ENCODE results near the gene GLT8D2.

Gene GLT8D2

GRCh38 chr12:103998976-103999375 lies 51.0 kb downstream of the GLT8D2 start:
- no peak for DNase-seq (ENCODE audit: low spot score)
- in situ Hi-C loops (cut with MboI; ENCODE audit: low pct_unique_long_range_greater_than_20kb, low sequenced_read_pairs, unreplicated experiment), result no loop called here
- no peak for TF ChIP-seq CTCF (IDR thresholded peaks at IDR 0.05; ENCODE audit: extremely low read depth, insufficient read depth, missing control alignments)

GRCh38 chr12:103997286-103997900 lies 52.6 kb downstream of the GLT8D2 start:
- no peak for TF ChIP-seq CTCF (IDR thresholded peaks at IDR 0.05; ENCODE audit: extremely low read depth, insufficient read depth, missing control alignments)
- in situ Hi-C loops (cut with MboI; ENCODE audit: low pct_unique_long_range_greater_than_20kb, low sequenced_read_pairs, unreplicated experiment), result no loop called here

GRCh38 chr12:103996595-103996994 lies 53.4 kb downstream of the GLT8D2 start:
- in situ Hi-C loops (cut with MboI; ENCODE audit: low pct_unique_long_range_greater_than_20kb, low sequenced_read_pairs, unreplicated experiment), result no loop called here
- no peak for TF ChIP-seq CTCF (IDR thresholded peaks at IDR 0.05; ENCODE audit: extremely low read depth, insufficient read depth, missing control alignments)
- no peak for DNase-seq (ENCODE audit: low spot score)

More at GRCh38 chr12:103997286-103997900, 52.6 kb downstream of the GLT8D2 start:
- no peak for DNase-seq (ENCODE audit: low spot score)

- no peak for TF ChIP-seq CTCF (IDR thresholded peaks at IDR 0.05; ENCODE audit: extremely low read depth, insufficient read depth, missing control alignments)
- no peak for DNase-seq (ENCODE audit: low spot score)
- in situ Hi-C loops (cut with MboI; ENCODE audit: low pct_unique_long_range_greater_than_20kb, low sequenced_read_pairs, unreplicated experiment), result no loop called here
Observed at GRCh38 chr12:103994235-103994634, 55.8 kb downstream of the GLT8D2 start.

GRCh38 chr12:103986829-103987228 lies 63.2 kb downstream of the GLT8D2 start:
- DNase-seq (ENCODE audit: low spot score), result no peak
- in situ Hi-C loops (cut with MboI; ENCODE audit: low pct_unique_long_range_greater_than_20kb, low sequenced_read_pairs, unreplicated experiment), result no loop called here
- TF ChIP-seq CTCF (IDR thresholded peaks at IDR 0.05; ENCODE audit: extremely low read depth, insufficient read depth, missing control alignments), result no peak

GRCh38 chr12:103978384-103978982 lies 71.5 kb downstream of the GLT8D2 start:
- DNase-seq (ENCODE audit: low spot score), result no peak
- in situ Hi-C loops (cut with MboI; ENCODE audit: low pct_unique_long_range_greater_than_20kb, low sequenced_read_pairs, unreplicated experiment), result no loop called here
- TF ChIP-seq CTCF (IDR thresholded peaks at IDR 0.05; ENCODE audit: extremely low read depth, insufficient read depth, missing control alignments), result no peak

All from GM13977 (cell line).